GM12878 (cell line): ENCODE data around the gene GNAQ. TPM values are rescaled to one million over a fixed set of nuclear protein-coding genes. Genes with fewer than 3 reads are reported as not detected.

Experiments
- ATAC-seq: fragments of 200-7000 bp; cut with Tn5 transposase; 3 replicates; pipeline ENCODE4 v1.9.1; 2020; ENCODE audit warnings: mild to moderate bottlenecking, moderate library complexity
- BruUV-seq: library from RNA; stranded (reverse); fragments of 400-500 nt; replicated peaks from 2 replicates; lab custom pipeline; 2021; lab: Mats Ljungman, UMichigan
- CTCF ChIA-PET: fragments of 300-600 bp; sonication (Branson Sonifier 250); formaldehyde crosslinking; extraction: SDS; loops from one replicate; lab custom pipeline; 2021; ENCODE audit warnings: inconsistent platforms; lab: Yijun Ruan, JAX
- POLR2A ChIA-PET: fragments of 350-600 bp; formaldehyde crosslinking; extraction: SDS; loops from one replicate; lab custom pipeline; 2021; ENCODE audit warnings: inconsistent platforms; lab: Charles Lee
- RAD21 ChIA-PET: fragments of 300-600 bp; sonication (Branson Sonifier 250); formaldehyde crosslinking; loops from one replicate; lab custom pipeline; 2023; ENCODE audit warnings: antibody characterized with exemption; ENCODE audit not compliant: unreplicated experiment; lab: Charles Lee
- SMC1A ChIA-PET: fragments of 300-600 bp; sonication (Branson Sonifier 250); formaldehyde crosslinking; loops from one replicate; lab custom pipeline; 2023; ENCODE audit not compliant: unreplicated experiment, uncharacterized antibody; lab: Charles Lee
- DNase-seq: peaks from one replicate; pipeline ENCODE4 v3.0.0-alpha.2; 2011; ENCODE audit warnings: low read depth, low spot score
- FAIRE-seq: peaks from 3 replicates; lab custom pipeline; 2011; peaks lifted over from hg19 to GRCh38; lab: Jason Lieb, UNC
- H2AFZ ChIP-seq: 2 replicates; pipeline ENCODE4 v1.6.0; 2011; ENCODE audit warnings: low read depth, low read length, control low read depth; ENCODE audit not compliant: control insufficient read depth
- H3K27ac ChIP-seq: 2 replicates; pipeline ENCODE4 v1.5.1; 2011; ENCODE audit warnings: control low read depth; ENCODE audit not compliant: control insufficient read depth, insufficient read depth
- H3K27me3 ChIP-seq, 2 experiments: replicated peaks in 1 of 2; 2 replicates each; pipeline versions ENCODE4 v1.6.0 to v1.6.1; 2011; ENCODE audit warnings: low read length in 1 of 2; ENCODE audit not compliant: control insufficient read depth in 2 of 2, insufficient read depth in 2 of 2
- H3K36me3 ChIP-seq, 2 experiments: 2 replicates each; pipeline ENCODE4 v1.5.1; 2011; ENCODE audit warnings: low read length in 1 of 2; ENCODE audit not compliant: control insufficient read depth in 2 of 2, insufficient read depth in 2 of 2
- H3K4me1 ChIP-seq: 2 replicates; pipeline ENCODE4 v1.6.1; 2011; ENCODE audit warnings: mild to moderate bottlenecking, low read length, moderate library complexity, mixed read lengths; ENCODE audit not compliant: control insufficient read depth, insufficient read depth
- H3K4me2 ChIP-seq: 2 replicates; pipeline ENCODE4 v1.6.0; 2011; ENCODE audit warnings: control low read depth; ENCODE audit not compliant: control insufficient read depth, insufficient read depth
- H3K4me3 ChIP-seq: fragments of 200-600 bp; sonication (generic); 2 replicates; pipeline ENCODE4 v1.5.1; 2016
- H3K79me2 ChIP-seq: 2 replicates; pipeline ENCODE4 v1.6.0; 2011; ENCODE audit warnings: low read length; ENCODE audit not compliant: control insufficient read depth, insufficient read depth
- H3K9ac ChIP-seq: 2 replicates; pipeline ENCODE4 v1.8.0; 2011; ENCODE audit warnings: low read length, control low read depth, mixed read lengths; ENCODE audit not compliant: control insufficient read depth, insufficient read depth
- H3K9me3 ChIP-seq: replicated peaks from 3 replicates; pipeline ENCODE4 v1.5.1; 2011; ENCODE audit warnings: mild to moderate bottlenecking, low read length; ENCODE audit not compliant: control insufficient read depth, insufficient read depth
- H4K20me1 ChIP-seq: 2 replicates; pipeline ENCODE4 v1.6.0; 2011; ENCODE audit not compliant: control insufficient read depth, insufficient read depth
- IRF5 ChIP-seq: fragments of 450-650 bp; IDR thresholded peaks from 2 replicates; pipeline ENCODE4 v1.6.1; 2017; ENCODE audit warnings: borderline replicate concordance
- LARP7 ChIP-seq: fragments of 450-650 bp; IDR thresholded peaks from 2 replicates; pipeline ENCODE4 v1.6.1; 2017; ENCODE audit warnings: mild to moderate bottlenecking
- MEF2B ChIP-seq: fragments of 450-650 bp; IDR thresholded peaks from 2 replicates; pipeline ENCODE4 v1.6.1; 2018; ENCODE audit warnings: mild to moderate bottlenecking, moderate library complexity; ENCODE audit not compliant: partially characterized antibody, poor library complexity, severe bottlenecking
- RAD51 ChIP-seq: fragments of 450-650 bp; IDR thresholded peaks from 2 replicates; pipeline ENCODE4 v1.6.1; 2016; ENCODE audit warnings: moderate library complexity, mild to moderate bottlenecking, inconsistent platforms
- STAT1 ChIP-seq: fragments of 450-650 bp; conservative IDR thresholded peaks from 2 replicates; pipeline ENCODE4 v1.6.1; 2014; ENCODE audit warnings: antibody characterized with exemption, mild to moderate bottlenecking
- WGBS: methylation state at CpG from one replicate; pipeline ENCODE4 v1.1.6; 2016; ENCODE audit warnings: low lambda C conversion rate; ENCODE audit not compliant: insufficient replicate concordance, insufficient coverage; ENCODE audit errors: missing lambda C conversion rate; 5-methylcytosine and 5-hydroxymethylcytosine counted together
- in situ Hi-C: fragments of 300-500 bp; cut with MboI; formaldehyde crosslinking; loops from 9 replicates; pipeline ENCODE4 v1.14.3; 2018; ENCODE audit warnings: mixed read lengths
- intact Hi-C: fragments of 100-400 bp; cut with micrococcal nuclease; formaldehyde crosslinking; loops from one replicate; pipeline ENCODE4 v1.14.2; 2022; ENCODE audit not compliant: unreplicated experiment
- polyA plus RNA-seq, 11 experiments: library from polyadenylated mRNA; depleted of rRNA in 4 of 11; unstranded in 6 of 11; stranded (reverse) in 5 of 11; fragments of >200 nt; fragmentation: Nextera tagmentation in 4 of 11; fragmentation: Illumina TruSeq in 1 of 11; extraction: Ambion mirVana in 4 of 11; extraction: Trizol in 1 of 11; gene quantifications; 1 replicate in 1 of 11; 2 replicates in 10 of 11; pipeline versions ENCODE4 v1.2.1 to v1.2.3, GENCODE V29; 2011 to 2016; ENCODE audit warnings: inconsistent platforms in 2 of 11, missing spikeins in 2 of 11, low read depth in 1 of 11
- total RNA-seq, 4 experiments: library from RNA; depleted of rRNA in 3 of 4; stranded (reverse); fragments of >200 nt in 3 of 4; fragmentation: Illumina TruSeq in 1 of 4; extraction: Trizol in 1 of 4; gene quantifications; 2 replicates each; pipeline versions ENCODE4 v1.2.1 to v1.2.3, GENCODE V29; 2013 to 2021
- TF ChIP-seq, protein P1 (sequence below): IDR thresholded peaks from 2 replicates; pipeline ENCODE4 v1.6.1; 2011; ENCODE audit warnings: mild to moderate bottlenecking, low read depth, low read length, moderate library complexity; ENCODE audit not compliant: insufficient replicate concordance
- TF ChIP-seq, protein P2 (sequence below): fragments of 450-650 bp; IDR thresholded peaks from 2 replicates; pipeline ENCODE4 v1.6.1; 2017; ENCODE audit warnings: mild to moderate bottlenecking
- TF ChIP-seq, protein P3 (sequence below): fragments of 450-650 bp; IDR thresholded peaks from 2 replicates; pipeline ENCODE4 v1.6.1; 2016; ENCODE audit warnings: mild to moderate bottlenecking

GNAQ gene
- total and polyA plus RNA-seq, 10 of the 15 experiments (the other 5 are each of a cell fraction or from before 2014, with no cell fraction given), result 0.15 to 47.2 (median 0.49) TPM

DNA sequence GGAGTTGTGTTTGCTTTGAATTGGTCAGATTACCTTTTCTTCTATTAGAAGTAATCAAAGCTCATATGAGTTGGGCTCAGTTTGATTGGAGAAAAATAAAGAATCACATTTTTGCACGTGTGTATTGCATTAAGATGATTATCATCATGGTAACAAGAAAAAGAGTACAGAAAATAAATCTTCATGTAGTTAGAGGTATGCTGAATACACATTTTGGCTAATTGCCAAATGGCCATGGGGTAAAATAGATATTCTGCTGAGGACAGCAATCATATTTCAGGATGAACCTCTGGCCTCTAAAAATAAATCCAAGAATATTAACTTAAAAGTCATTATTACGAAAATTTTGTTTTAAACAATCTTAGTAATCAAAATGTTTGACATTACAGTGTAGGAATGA is 38.9 kb upstream of the GNAQ start:
- POLR2A ChIA-PET, result no interaction called here
- Histone ChIP-seq H3K9me3 (no peaks in the 10 kb centered on the region; the same call in 2 of the 3 replicates), H4K20me1 (no peaks in the 10 kb centered on the region), H3K4me1 (no peaks in the 10 kb centered on the region), H3K36me3 (no peaks in the 10 kb centered on the region), H2AFZ (no peak overlapping the region), H3K79me2 (no peaks in the 10 kb centered on the region), H3K4me3 (no peak overlapping the region), H3K27ac (no peak overlapping the region), H3K4me2 (no peak overlapping the region), H3K27me3 (no peaks in the 10 kb centered on the region), H3K9ac (no peak overlapping the region)
- RAD21 ChIA-PET, result no interaction called here
- 0% methylated on average over 2 of the region's 2 CpGs for WGBS
- intact Hi-C loops, result no loop called here
- DNase-seq, result no peak
- TF ChIP-seq, protein P1, sequence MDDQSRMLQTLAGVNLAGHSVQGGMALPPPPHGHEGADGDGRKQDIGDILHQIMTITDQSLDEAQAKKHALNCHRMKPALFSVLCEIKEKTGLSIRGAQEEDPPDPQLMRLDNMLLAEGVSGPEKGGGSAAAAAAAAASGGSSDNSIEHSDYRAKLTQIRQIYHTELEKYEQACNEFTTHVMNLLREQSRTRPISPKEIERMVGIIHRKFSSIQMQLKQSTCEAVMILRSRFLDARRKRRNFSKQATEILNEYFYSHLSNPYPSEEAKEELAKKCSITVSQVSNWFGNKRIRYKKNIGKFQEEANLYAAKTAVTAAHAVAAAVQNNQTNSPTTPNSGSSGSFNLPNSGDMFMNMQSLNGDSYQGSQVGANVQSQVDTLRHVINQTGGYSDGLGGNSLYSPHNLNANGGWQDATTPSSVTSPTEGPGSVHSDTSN, result no peak
- TF ChIP-seq, protein P2, sequence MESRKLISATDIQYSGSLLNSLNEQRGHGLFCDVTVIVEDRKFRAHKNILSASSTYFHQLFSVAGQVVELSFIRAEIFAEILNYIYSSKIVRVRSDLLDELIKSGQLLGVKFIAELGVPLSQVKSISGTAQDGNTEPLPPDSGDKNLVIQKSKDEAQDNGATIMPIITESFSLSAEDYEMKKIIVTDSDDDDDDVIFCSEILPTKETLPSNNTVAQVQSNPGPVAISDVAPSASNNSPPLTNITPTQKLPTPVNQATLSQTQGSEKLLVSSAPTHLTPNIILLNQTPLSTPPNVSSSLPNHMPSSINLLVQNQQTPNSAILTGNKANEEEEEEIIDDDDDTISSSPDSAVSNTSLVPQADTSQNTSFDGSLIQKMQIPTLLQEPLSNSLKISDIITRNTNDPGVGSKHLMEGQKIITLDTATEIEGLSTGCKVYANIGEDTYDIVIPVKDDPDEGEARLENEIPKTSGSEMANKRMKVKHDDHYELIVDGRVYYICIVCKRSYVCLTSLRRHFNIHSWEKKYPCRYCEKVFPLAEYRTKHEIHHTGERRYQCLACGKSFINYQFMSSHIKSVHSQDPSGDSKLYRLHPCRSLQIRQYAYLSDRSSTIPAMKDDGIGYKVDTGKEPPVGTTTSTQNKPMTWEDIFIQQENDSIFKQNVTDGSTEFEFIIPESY, result no peak
- no peak for TF ChIP-seq STAT1
- TF ChIP-seq MEF2B, result no peak
- TF ChIP-seq, protein P3, sequence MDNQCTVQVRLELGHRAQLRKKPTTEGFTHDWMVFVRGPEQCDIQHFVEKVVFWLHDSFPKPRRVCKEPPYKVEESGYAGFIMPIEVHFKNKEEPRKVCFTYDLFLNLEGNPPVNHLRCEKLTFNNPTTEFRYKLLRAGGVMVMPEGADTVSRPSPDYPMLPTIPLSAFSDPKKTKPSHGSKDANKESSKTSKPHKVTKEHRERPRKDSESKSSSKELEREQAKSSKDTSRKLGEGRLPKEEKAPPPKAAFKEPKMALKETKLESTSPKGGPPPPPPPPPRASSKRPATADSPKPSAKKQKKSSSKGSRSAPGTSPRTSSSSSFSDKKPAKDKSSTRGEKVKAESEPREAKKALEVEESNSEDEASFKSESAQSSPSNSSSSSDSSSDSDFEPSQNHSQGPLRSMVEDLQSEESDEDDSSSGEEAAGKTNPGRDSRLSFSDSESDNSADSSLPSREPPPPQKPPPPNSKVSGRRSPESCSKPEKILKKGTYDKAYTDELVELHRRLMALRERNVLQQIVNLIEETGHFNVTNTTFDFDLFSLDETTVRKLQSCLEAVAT, result no peak
- TF ChIP-seq LARP7, result no peak
- no peak for TF ChIP-seq RAD51
- no peak for TF ChIP-seq IRF5
- no peak for ATAC-seq
- in situ Hi-C loops, result no loop called here
- SMC1A ChIA-PET, result interaction anchor here (0.6 kb wide), 1 partner anchor 148 kb away, joined by 3 read pairs; no protein-coding TSS in a partner anchor
- CTCF ChIA-PET, result no interaction called here
- no TSS peak for BruUV-seq
- FAIRE-seq, result no peak
